NCI-H2081 (cell line): ENCODE results near the gene MAP3K13.

Source experiments
- DNase-seq, 2 experiments: peaks; one replicate each; lab custom pipeline; 2025; lab: John Stamatoyannopoulos, UW

The MAP3K13 gene

DNA sequence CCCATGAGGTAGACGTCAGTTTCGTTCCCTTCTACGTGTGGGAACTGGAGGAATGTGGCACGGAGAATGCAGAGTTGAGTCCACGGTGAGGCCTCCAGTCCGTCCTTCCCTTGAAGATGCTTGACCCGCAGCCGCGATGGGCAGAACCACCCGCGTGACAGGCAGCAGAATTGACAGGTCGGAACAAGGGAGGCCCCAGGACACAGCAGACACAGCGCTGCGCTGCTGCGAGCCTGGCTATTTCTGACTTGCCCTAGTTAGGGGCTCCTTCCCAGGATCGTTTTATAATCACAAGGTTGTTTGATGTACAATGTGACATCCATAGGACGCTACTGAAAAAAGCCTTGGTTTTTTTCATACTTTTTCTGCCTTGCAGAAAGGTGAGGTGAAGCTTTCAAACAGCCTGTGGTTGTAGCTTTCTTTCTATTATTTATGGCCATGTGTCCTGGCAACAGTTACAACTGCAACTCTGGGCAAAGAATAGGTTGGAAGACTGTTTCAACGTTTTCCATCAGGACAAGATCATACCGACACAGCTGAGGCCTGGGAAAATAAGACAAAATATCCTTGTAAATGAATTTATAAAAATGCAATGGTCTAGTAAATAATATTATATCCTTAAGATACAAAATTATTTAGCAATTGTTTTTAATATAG lies 145.5 kb downstream of the MAP3K13 start:
- DNase-seq, result no peak

DNA sequence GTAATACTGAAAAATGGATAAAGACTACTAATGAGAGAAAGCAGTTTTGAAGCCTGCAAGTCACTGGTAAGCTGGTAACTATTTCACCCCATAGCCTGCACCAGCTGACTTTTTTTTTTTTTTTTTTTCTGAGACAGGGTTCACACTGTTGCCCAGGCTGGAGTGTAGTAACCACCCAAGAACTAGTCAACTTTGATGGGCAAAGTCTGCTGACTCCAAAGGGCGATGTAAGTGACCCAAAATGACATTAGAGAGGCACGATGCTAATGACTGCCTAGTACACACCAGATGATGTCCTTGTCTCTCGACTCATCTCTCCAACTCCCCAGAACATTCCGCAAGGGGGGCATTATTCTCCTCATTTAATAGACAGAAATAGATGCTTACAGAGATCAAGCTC lies 148.8 kb downstream of the MAP3K13 start:
- DNase-seq, result no peak

DNA sequence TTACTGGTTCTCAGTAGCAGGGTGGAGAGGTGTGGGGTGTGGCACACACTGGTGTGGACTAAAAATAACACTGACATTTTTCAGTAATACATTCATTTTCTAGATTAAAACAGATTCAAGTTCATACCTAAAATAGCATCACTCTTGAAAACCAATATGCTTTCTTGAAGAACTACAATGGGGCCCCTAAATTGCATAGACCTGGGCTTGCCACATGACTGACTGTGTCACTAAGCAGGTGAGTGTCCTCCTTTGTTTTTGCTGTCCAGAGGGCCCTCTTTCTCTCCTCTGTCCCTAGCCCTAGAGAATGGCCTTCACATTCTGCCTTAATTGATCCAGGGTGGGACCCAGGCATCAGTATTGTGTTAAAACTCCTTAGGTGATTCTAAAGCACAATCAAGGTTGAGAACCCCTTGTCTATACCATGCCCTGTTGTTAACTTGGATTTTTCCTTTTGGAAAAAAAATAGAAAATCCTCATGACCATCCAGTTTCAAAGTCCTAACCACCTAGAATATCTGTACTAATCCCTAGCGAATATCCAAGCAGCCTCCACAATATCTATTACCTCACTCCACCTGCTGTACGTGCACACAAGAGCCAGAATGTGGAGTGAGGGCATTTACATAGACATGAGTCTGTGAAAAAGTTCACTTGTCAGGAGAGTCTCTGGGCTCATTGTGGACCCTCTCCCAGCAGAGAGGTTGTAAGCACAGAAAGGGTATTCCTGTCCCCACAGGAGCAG lies 154.6 kb downstream of the MAP3K13 start:
- no peak for DNase-seq

DNA sequence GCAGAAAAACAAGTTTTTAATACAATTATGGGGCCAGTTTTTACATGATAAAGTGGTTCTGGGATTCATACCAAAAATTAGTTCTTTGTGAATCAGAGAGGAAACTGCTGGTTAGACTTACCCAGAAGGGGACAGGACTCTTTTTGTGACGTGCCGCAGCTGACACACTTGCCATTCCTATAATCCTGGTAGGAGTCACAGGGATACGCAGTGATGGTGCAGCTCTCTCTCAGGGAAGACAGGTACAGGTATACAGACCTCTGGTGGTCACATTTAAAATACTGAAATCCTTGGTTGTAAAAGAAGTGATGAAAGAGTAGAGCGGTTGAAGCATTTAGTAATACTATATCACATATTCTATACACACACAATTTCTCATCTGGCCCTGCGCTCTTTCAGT lies 156.1 kb downstream of the MAP3K13 start:
- DNase-seq, result peak in 1 of 2 experiments; percentile 10

DNA sequence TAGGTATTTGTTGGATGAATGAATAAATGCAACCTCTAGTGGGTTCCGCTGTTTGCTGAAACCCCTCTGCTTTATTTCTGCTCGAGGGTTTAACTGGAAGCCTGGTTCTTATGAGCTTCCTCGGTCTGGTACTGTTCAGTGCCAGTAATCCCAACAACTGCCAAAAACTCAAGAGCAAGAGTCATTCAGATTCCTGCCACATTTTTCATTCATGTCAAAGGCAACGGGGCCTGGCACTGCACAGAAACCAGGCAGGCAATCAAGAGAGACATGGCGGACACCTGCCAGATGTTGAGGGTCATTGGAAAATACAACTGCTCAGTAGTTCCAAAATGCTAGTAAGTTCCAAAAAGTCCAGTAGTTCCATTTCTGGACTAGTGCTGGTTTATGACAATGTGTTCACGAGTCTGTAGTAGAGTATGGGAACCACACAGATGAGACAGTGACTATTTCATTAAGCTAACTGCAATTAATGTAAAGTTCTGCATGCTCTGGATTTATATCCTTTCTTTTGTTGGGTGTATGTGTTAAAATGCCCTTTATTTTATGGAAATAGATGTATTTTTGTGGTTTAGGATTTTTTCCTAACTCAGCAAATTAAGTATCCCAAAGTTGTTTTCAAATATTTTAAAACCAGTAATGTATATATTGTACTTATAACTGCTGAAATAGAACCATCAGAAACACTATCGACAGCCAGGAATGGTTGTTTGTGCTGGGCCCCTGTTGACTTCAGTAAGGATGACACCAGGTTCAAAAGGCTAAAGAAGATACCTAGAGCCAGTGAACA lies 158.6 kb downstream of the MAP3K13 start:
- DNase-seq, result no peak

DNA sequence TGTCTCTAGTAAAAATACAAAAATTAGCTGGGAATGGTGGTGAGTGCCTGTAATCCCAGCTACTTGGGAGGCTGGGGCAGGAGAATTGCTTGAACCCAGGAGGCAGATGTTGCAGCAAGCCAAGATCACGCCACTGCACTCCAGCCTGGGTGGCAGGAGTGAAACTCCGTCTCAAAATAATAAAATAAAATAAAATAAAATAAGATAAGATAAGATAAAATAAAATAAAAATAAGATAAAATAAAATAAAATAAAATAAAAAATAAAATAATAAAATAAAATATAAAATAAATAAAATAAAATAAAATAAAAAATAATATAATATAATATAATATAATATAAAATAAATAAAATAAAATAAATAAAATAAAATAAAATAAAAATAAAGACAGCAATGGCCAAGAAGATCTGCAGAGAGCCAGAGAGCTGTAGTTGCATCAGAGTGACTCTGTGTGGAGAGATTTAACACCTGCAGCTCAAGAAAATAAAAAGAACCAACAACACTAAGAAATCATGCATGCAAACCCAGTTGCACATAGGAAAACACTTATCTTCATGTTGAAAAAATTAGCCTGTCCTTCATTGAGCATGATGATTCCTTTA lies 163.5 kb downstream of the MAP3K13 start:
- DNase-seq, result no peak

DNA sequence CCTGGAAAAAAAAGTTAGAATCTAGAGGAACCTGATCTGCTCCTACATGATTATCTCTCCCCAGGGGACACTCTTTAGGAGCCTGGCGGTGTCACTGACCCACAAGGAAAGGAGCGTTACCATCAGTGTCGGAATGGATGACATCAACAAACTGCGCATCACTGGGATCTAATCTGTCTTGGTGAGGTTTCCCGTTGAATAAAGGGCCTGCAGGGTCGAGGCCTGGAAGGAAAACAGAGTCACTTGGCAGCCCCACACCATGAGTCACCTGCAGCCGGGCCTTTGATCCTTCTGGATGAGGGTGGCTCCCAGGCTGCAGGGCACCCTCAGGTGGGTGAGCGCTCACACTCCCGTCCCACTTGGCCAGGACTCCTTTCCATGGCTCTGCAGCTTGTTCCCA lies 164.4 kb downstream of the MAP3K13 start:
- no peak for DNase-seq

DNA sequence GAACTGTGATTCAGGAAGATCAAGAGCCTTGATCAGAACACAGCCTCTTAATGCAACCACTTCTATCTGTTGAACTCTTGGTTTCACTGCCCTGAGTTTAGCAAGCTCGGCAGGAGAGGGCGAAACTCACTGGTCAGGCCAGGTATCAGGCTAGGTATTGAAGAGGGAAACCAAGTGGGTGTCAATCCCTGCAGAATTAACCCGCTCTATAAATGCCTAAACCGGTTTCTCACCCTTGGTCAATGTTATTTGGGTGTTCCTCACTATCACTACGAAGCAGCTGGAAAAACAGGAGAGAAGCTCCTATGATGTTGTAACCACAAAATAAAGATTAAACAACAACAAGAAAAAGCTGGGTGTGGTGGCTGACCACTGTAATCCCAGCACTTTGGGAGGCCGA lies 165.6 kb downstream of the MAP3K13 start:
- no peak for DNase-seq

DNA sequence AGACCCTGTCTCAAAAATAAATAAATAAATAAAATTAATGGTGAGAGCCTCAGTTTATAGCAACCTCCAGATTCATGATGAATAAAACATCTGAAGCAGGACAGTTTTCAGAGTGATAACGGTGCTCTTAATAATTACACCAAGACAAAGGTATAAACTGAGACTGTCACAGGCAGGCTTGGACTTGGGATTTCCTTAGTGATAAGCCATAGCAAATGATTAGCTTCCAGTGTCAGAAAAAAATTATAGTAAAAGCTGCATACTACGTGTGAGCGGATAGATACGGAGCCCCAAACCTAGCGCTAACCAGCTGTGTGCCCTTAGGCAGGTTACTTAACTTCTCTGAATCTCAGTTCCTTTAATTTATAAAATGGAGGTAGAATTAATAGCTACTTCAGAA lies 167.9 kb downstream of the MAP3K13 start:
- no peak for DNase-seq

DNA sequence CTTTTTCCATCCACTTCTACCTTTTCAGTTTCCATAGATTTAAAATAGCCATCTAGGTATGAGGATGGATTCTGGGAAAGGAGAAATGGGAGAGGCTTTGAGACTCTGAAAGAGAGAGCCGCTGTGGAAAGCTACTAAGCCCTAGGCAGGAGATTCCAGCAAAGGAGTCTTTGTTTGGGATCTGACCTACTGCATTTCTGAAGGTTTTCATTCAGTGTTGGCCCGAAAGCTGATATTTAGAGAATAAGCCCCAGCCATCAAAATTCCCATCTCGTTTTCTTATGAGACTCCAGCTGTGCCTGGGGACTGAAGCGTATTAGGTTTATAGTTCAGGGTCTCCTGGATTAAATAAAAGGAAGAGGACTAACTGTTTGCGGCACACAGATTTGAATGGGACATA lies 170.0 kb downstream of the MAP3K13 start:
- DNase-seq, result no peak

DNA sequence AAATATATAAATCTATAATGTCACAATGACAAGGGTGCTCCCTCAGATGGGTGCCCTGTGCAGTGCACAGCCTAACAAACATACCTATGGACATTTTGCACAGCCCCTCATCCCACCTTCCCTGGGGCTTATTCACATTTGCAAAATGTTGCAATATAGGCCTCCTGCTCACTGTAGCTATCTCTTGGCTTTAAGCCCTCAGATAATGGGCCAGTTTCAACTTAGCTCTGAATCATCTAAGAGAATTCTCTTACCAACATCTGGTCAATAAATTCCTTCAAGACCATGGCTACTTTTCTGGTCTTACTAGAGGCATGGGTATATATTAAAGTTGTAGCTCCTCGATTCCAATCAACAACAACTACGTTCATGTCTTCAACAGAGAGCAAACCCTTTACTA lies 171.6 kb downstream of the MAP3K13 start:
- DNase-seq, result no peak

DNA sequence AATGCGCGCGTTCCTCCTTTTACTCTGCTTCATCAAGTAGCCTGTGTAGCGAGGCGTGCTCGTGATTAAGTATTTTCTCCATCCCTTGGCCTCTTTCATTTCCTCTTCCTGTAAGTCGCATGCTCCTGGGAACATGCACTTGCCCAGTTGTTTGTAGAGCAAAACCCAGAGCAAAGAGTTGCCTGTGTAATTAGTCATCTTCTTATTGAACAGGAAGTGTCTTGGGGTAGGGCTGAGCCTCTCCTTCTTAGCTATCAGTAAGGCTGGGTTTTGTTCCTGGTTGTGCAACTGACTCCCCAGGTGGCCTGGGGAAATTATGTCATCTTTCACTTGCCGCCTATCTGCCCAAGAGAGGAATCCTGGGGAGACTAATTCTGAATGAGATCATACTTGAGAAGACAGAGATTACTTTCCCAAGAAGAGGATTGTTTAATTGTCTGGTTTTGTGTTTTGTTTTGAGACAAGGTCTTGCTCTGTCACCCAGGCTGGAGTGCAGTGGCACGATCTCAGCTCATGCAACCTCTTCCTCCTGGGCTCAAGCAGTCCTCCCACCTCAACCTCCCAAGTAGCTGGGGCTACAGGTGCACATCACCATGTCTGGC lies 174.5 kb downstream of the MAP3K13 start:
- peak in 1 of 2 experiments; percentile 13 for DNase-seq
